Neural cell (in vitro differentiated cells): Measurements from ENCODE around the gene CCDC27. TPM values are rescaled to one million over a fixed set of nuclear protein-coding genes. Genes with fewer than 3 reads are reported as not detected.
A peak's percentile ranks its signal among the peaks of the same experiment; 100 is the strongest.
"Not testable (repeated sequence)": the region's sequence is repeated elsewhere in the genome, so short reads cannot be mapped to it uniquely, and the experiment has no call there.

Experiments
- H2AFZ ChIP-seq: fragments of 200-600, 300-800 bp; sonication (generic), shearing (Covaris generic); 2 replicates; pipeline ENCODE4 v1.6.0; 2014; ENCODE audit warnings: low read depth, mild to moderate bottlenecking, antibody characterized with exemption, low read length, moderate library complexity
- H3F3A ChIP-seq: fragments of 200-600 bp; shearing (Covaris generic); 2 replicates; pipeline ENCODE4 v1.6.1; 2016; ENCODE audit warnings: mild to moderate bottlenecking, moderate library complexity, mixed read lengths, antibody characterized with exemption, low read length; ENCODE audit not compliant: insufficient read depth, poor library complexity, severe bottlenecking
- H3K27ac ChIP-seq: fragments of 200-600, 300-800 bp; sonication (generic), shearing (Covaris generic); 2 replicates; pipeline ENCODE4 v1.5.1; 2014; ENCODE audit warnings: mild to moderate bottlenecking, low read length, moderate library complexity
- H3K27me3 ChIP-seq: fragments of 300-800, 200-600 bp; sonication (generic), shearing (Covaris generic); 2 replicates; pipeline ENCODE4 v1.6.0; 2014; ENCODE audit warnings: mild to moderate bottlenecking, low read depth, low read length, moderate library complexity; ENCODE audit not compliant: insufficient read depth
- H3K36me3 ChIP-seq: fragments of 300-800, 200-600 bp; sonication (generic), shearing (Covaris generic); 2 replicates; pipeline ENCODE4 v1.5.1; 2014; ENCODE audit warnings: mild to moderate bottlenecking, antibody characterized with exemption, low read length, moderate library complexity; ENCODE audit not compliant: insufficient read depth
- H3K4me2 ChIP-seq: fragments of 300-800, 200-600 bp; sonication (generic), shearing (Covaris generic); 2 replicates; pipeline ENCODE4 v1.6.0; 2014; ENCODE audit warnings: mild to moderate bottlenecking, low read length
- H3K4me3 ChIP-seq: fragments of 300-800, 200-600 bp; sonication (generic), shearing (Covaris generic); 2 replicates; pipeline ENCODE4 v1.5.1; 2014; ENCODE audit warnings: mild to moderate bottlenecking, low read length, moderate library complexity
- H3K79me2 ChIP-seq: fragments of 200-600 bp; shearing (Covaris generic); replicated peaks from 2 replicates; pipeline ENCODE4 v1.6.0; 2014; ENCODE audit warnings: mild to moderate bottlenecking, low read length, moderate library complexity; ENCODE audit not compliant: insufficient read depth
- H3K9ac ChIP-seq: fragments of 300-800, 200-600 bp; sonication (generic), shearing (Covaris generic); 2 replicates; pipeline ENCODE4 v1.6.1; 2016; ENCODE audit warnings: mild to moderate bottlenecking, low read length, mixed read lengths
- H3K9me2 ChIP-seq: fragments of 200-600 bp; shearing (Covaris generic); 2 replicates; pipeline ENCODE4 v1.6.1; 2016; ENCODE audit warnings: mild to moderate bottlenecking, low read length, mixed read lengths; ENCODE audit not compliant: insufficient read depth
- H3K9me3 ChIP-seq: fragments of 200-600, 300-800 bp; sonication (generic), shearing (Covaris generic); 2 replicates; pipeline ENCODE4 v1.6.1; 2016; ENCODE audit warnings: mild to moderate bottlenecking, mixed run types, low read length, moderate library complexity, mixed read lengths
- H4K20me1 ChIP-seq: fragments of 200-600 bp; shearing (Covaris generic); 2 replicates; pipeline ENCODE4 v1.6.1; 2016; ENCODE audit warnings: mild to moderate bottlenecking, mixed run types; ENCODE audit not compliant: insufficient read depth
- CTCF ChIP-seq: fragments of 450-650 bp; IDR thresholded peaks from 2 replicates; pipeline ENCODE4 v1.5.1; 2014; ENCODE audit warnings: antibody characterized with exemption, mild to moderate bottlenecking, moderate library complexity; ENCODE audit not compliant: poor library complexity, severe bottlenecking
- EP300 ChIP-seq: fragments of 450-650 bp; conservative IDR thresholded peaks from 2 replicates; pipeline ENCODE4 v1.6.1; 2014; ENCODE audit warnings: antibody characterized with exemption, mild to moderate bottlenecking, moderate library complexity; ENCODE audit not compliant: poor library complexity, severe bottlenecking
- EZH2 ChIP-seq: fragments of 200-600, 300-800 bp; shearing (Covaris generic), sonication (generic); IDR thresholded peaks from 2 replicates; pipeline ENCODE4 v1.6.1; 2014; ENCODE audit warnings: antibody characterized with exemption, low read length, borderline replicate concordance, mild to moderate bottlenecking; ENCODE audit not compliant: insufficient read depth, poor library complexity, severe bottlenecking
- MXI1 ChIP-seq: fragments of 450-650 bp; conservative IDR thresholded peaks from 2 replicates; pipeline ENCODE4 v1.6.1; 2014; ENCODE audit warnings: antibody characterized with exemption, mild to moderate bottlenecking; ENCODE audit not compliant: poor library complexity, severe bottlenecking
- POLR2AphosphoS5 ChIP-seq: IDR thresholded peaks from 2 replicates; pipeline ENCODE4 v1.6.1; 2012
- RAD21 ChIP-seq: fragments of 450-650 bp; conservative IDR thresholded peaks from 2 replicates; pipeline ENCODE4 v1.6.1; 2014; ENCODE audit warnings: antibody characterized with exemption, mild to moderate bottlenecking, moderate library complexity
- REST ChIP-seq: IDR thresholded peaks from 2 replicates; pipeline ENCODE4 v1.6.1; 2012; ENCODE audit warnings: borderline replicate concordance
- SMC3 ChIP-seq: fragments of 450-650 bp; conservative IDR thresholded peaks from 2 replicates; pipeline ENCODE4 v1.6.1; 2014; ENCODE audit warnings: antibody characterized with exemption, mild to moderate bottlenecking, moderate library complexity; ENCODE audit not compliant: poor library complexity
- TAF1 ChIP-seq: IDR thresholded peaks from 2 replicates; pipeline ENCODE4 v1.6.1; 2012; ENCODE audit warnings: low read depth
- polyA plus RNA-seq: library from polyadenylated mRNA; depleted of rRNA; stranded (reverse); fragments of >200 nt; gene quantifications from 2 replicates; pipeline ENCODE4 v1.2.3, GENCODE V29; 2014

CCDC27 gene
- polyA plus RNA-seq, 1 donor from 2014 or later, result not detected

GRCh38 chr1:3747903-3748302 is 4.3 kb upstream of the CCDC27 start:
- TF ChIP-seq MXI1, result no peak
- no peak for TF ChIP-seq REST
- no peak for TF ChIP-seq POLR2AphosphoS5
- no peak for TF ChIP-seq TAF1
- TF ChIP-seq EZH2, result no peak
- no peak for TF ChIP-seq RAD21
- no peak for TF ChIP-seq EP300
- no peak for TF ChIP-seq SMC3
- no peak for TF ChIP-seq CTCF
- Histone ChIP-seq H2AFZ (peak overlapping the region; percentile 36), H3K79me2 (peaks cover 5% of the 10 kb centered on the region), H3K27ac (no peak overlapping the region), H3K9me2 (no peaks in the 10 kb centered on the region), H3K9ac (peak overlapping the region; percentile 75), H4K20me1 (no peaks in the 10 kb centered on the region), H3K36me3 (no peaks in the 10 kb centered on the region), H3K9me3 (no peaks in the 10 kb centered on the region), H3F3A (no peaks in the 10 kb centered on the region), H3K4me3 (peak overlapping the region; percentile 91), H3K4me2 (no peak overlapping the region), H3K27me3 (no peaks in the 10 kb centered on the region)

GRCh38 chr1:3748316-3748900 is 3.8 kb upstream of the CCDC27 start:
- not testable (repeated sequence) for H3K9me2 ChIP-seq, H3F3A ChIP-seq, H4K20me1 ChIP-seq, H3K4me3 ChIP-seq, H3K4me2 ChIP-seq, H3K36me3 ChIP-seq, H3K27me3 ChIP-seq, H3K9me3 ChIP-seq, H3K79me2 ChIP-seq, H2AFZ ChIP-seq, H3K9ac ChIP-seq, H3K27ac ChIP-seq

GRCh38 chr1:3749512-3749911 is 2.7 kb upstream of the CCDC27 start:
- Histone ChIP-seq H3K9me3 (no peaks in the 10 kb centered on the region), H3K36me3 (no peaks in the 10 kb centered on the region), H3K9me2 (no peaks in the 10 kb centered on the region), H3K79me2 (peaks cover 5% of the 10 kb centered on the region), H3K4me2 (no peak overlapping the region), H3K9ac (no peak overlapping the region), H4K20me1 (no peaks in the 10 kb centered on the region), H2AFZ (no peak overlapping the region), H3K27ac (no peak overlapping the region), H3F3A (no peaks in the 10 kb centered on the region), H3K27me3 (no peaks in the 10 kb centered on the region), H3K4me3 (no peak overlapping the region)
- TF ChIP-seq TAF1, result no peak
- TF ChIP-seq SMC3, result no peak
- no peak for TF ChIP-seq RAD21
- TF ChIP-seq REST, result no peak
- TF ChIP-seq POLR2AphosphoS5, result no peak
- TF ChIP-seq CTCF, result no peak
- no peak for TF ChIP-seq EZH2
- no peak for TF ChIP-seq MXI1
- no peak for TF ChIP-seq EP300
